Stimulated activated CD4-positive, alpha-beta T cell treated with anti-CD3 and anti-CD28 coated beads, Interleukin-15, amount 100 ng/mL, for 24 hours (primary cell): ENCODE measurements around the gene NUTM2A.
A peak's percentile ranks its signal among the peaks of the same experiment; 100 is the strongest.
"Not testable (repeated sequence)": the region's sequence is repeated elsewhere in the genome, so short reads cannot be mapped to it uniquely, and the experiment has no call there.

Source experiments
- DNase-seq: peaks from one replicate; pipeline ENCODE4 v3.0.0-alpha.2; 2020

Gene NUTM2A

GRCh38 chr10:87225148-87225547 is at the start of gene NUTM2A:
Gene NUTM2A, plus strand, starts transcription at chr10:87225448. Its CDS starts 383 bp downstream, at chr10:87225831.
- DNase-seq: not testable (repeated sequence)

GRCh38 chr10:87177587-87177986 is 47.7 kb upstream of the NUTM2A start:
- not testable (repeated sequence) for DNase-seq

GRCh38 chr10:87184421-87184820 is 40.8 kb upstream of the NUTM2A start:
- not testable (repeated sequence) for DNase-seq

GRCh38 chr10:87186016-87186415 is 39.2 kb upstream of the NUTM2A start:
- DNase-seq: not testable (repeated sequence)

- not testable (repeated sequence) for DNase-seq
These were observed 37.7 kb upstream of the NUTM2A start for GRCh38 chr10:87187573-87187972.

GRCh38 chr10:87191841-87192240 is 33.4 kb upstream of the NUTM2A start:
- DNase-seq: not testable (repeated sequence)

- peak; percentile 9 for DNase-seq
These were observed 24.3 kb upstream of the NUTM2A start for GRCh38 chr10:87200924-87201323.

- DNase-seq: not testable (repeated sequence)
These were observed 20.4 kb upstream of the NUTM2A start for GRCh38 chr10:87204801-87205200.

GRCh38 chr10:87206922-87207321 is 18.3 kb upstream of the NUTM2A start:
- DNase-seq: not testable (repeated sequence)

- not testable (repeated sequence) for DNase-seq
These were observed 14.9 kb upstream of the NUTM2A start for GRCh38 chr10:87210309-87210708.

- not testable (repeated sequence) for DNase-seq
These were observed 13.4 kb upstream of the NUTM2A start for GRCh38 chr10:87211848-87212247.

- not testable (repeated sequence) for DNase-seq
These were observed 12.0 kb upstream of the NUTM2A start for GRCh38 chr10:87213150-87213765.

- DNase-seq: not testable (repeated sequence)
These were observed 11.4 kb upstream of the NUTM2A start for GRCh38 chr10:87213806-87214205.

- DNase-seq: not testable (repeated sequence)
These were observed 9.1 kb upstream of the NUTM2A start for GRCh38 chr10:87216120-87216519.

GRCh38 chr10:87219370-87219769 is 5.9 kb upstream of the NUTM2A start:
- not testable (repeated sequence) for DNase-seq

- DNase-seq: not testable (repeated sequence)
These were observed 2.5 kb upstream of the NUTM2A start for GRCh38 chr10:87222789-87223188.

GRCh38 chr10:87228247-87228646 is 3.0 kb downstream of the NUTM2A start:
- not testable (repeated sequence) for DNase-seq

GRCh38 chr10:87229211-87229610 is 4.0 kb downstream of the NUTM2A start:
- DNase-seq: not testable (repeated sequence)

GRCh38 chr10:87234854-87235253 is 9.6 kb downstream of the NUTM2A start:
- DNase-seq: not testable (repeated sequence)

- DNase-seq: not testable (repeated sequence)
These were observed 12.0 kb downstream of the NUTM2A start for GRCh38 chr10:87237244-87237643.

- not testable (repeated sequence) for DNase-seq
These were observed 14.1 kb downstream of the NUTM2A start for GRCh38 chr10:87239346-87239808.

GRCh38 chr10:87242192-87242591 is 16.9 kb downstream of the NUTM2A start:
- DNase-seq: not testable (repeated sequence)

- not testable (repeated sequence) for DNase-seq
These were observed 22.1 kb downstream of the NUTM2A start for GRCh38 chr10:87247335-87247734.

GRCh38 chr10:87248818-87249353 is 23.6 kb downstream of the NUTM2A start:
- not testable (repeated sequence) for DNase-seq
